ENCODE results near the gene OR2V2.
"Not testable (repeated sequence)": the region's sequence is repeated elsewhere in the genome, so short reads cannot be mapped to it uniquely, and the experiment has no call there.

The OR2V2 gene

GRCh38 chr5:181169459-181170236, 22.3 kb downstream of the OR2V2 start:
- not testable (repeated sequence) for DNase-seq (ENCODE audit: low spot score)

GRCh38 chr5:181170237-181170825, 22.9 kb downstream of the OR2V2 start:
- DNase-seq (ENCODE audit: low spot score) = no peak

- DNase-seq (ENCODE audit: low spot score) = no peak
Observed at GRCh38 chr5:181170996-181171395, 23.6 kb downstream of the OR2V2 start.

- no peak for DNase-seq (ENCODE audit: low spot score)
Observed at GRCh38 chr5:181171782-181172181, 24.4 kb downstream of the OR2V2 start.

- DNase-seq (ENCODE audit: low spot score) = no peak
Observed at GRCh38 chr5:181173027-181173419, 25.6 kb downstream of the OR2V2 start.

GRCh38 chr5:181173420-181174342, 26.3 kb downstream of the OR2V2 start:
- peak; percentile 52 for DNase-seq (ENCODE audit: low spot score)

- no peak for DNase-seq (ENCODE audit: low spot score)
Observed at GRCh38 chr5:181176254-181176952, 29.0 kb downstream of the OR2V2 start.

- DNase-seq (ENCODE audit: low spot score) = not testable (repeated sequence)
Observed at GRCh38 chr5:181177559-181177958, 30.2 kb downstream of the OR2V2 start.

GRCh38 chr5:181181650-181182565, 34.5 kb downstream of the OR2V2 start:
- DNase-seq (ENCODE audit: low spot score) = peak; percentile 74

GRCh38 chr5:181182651-181183050, 35.3 kb downstream of the OR2V2 start:
- DNase-seq (ENCODE audit: low spot score) = no peak

- DNase-seq (ENCODE audit: low spot score) = no peak
Observed at GRCh38 chr5:181184845-181185216, 37.4 kb downstream of the OR2V2 start.

- DNase-seq (ENCODE audit: low spot score) = no peak
Observed at GRCh38 chr5:181185560-181185959, 38.2 kb downstream of the OR2V2 start.

GRCh38 chr5:181186022-181186421, 38.6 kb downstream of the OR2V2 start:
- no peak for DNase-seq (ENCODE audit: low spot score)

- DNase-seq (ENCODE audit: low spot score) = no peak
Observed at GRCh38 chr5:181186986-181187499, 39.7 kb downstream of the OR2V2 start.

GRCh38 chr5:181187500-181188213, 40.3 kb downstream of the OR2V2 start:
- peak; percentile 72 for DNase-seq (ENCODE audit: low spot score)

GRCh38 chr5:181188700-181189362, 41.4 kb downstream of the OR2V2 start:
- DNase-seq (ENCODE audit: low spot score) = no peak

GRCh38 chr5:181189363-181189961, 42.1 kb downstream of the OR2V2 start:
- no peak for DNase-seq (ENCODE audit: low spot score)

GRCh38 chr5:181189962-181190710, 42.8 kb downstream of the OR2V2 start:
- DNase-seq (ENCODE audit: low spot score) = no peak
